Measurements from ENCODE around the gene MAPK8.

The MAPK8 gene

DNA sequence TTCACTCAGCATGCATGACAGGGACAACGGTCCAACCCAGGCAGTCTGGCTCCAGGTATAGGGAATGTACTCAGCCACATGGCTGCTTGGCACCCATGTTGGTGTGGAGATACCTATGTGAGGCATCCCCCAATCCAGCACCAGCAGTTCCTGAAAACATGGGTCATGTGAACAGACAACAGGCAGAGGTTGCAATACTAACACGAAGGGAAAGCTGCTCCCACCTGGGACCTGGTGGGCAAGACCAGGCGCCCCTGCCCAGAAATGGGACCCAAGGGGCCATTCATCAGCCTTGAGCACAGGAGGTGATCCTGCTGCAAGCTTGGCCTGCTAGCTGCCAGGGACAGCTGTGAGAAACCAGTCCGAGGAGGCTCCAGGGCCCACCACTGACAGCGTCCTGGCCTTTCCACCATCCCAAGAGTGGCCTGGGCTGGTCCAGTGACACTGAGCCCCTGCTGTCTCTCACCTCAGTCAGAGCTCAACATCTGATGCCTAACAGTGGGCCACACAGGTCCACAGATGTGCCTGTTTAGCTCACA, 156.1 kb downstream of the MAPK8 start:
- no peaks in the 10 kb centered on the region for H3K36me3 ChIP-seq (ENCODE audit: control insufficient read depth, insufficient read depth, low read length)
- H3K27me3 ChIP-seq (replicated peaks; ENCODE audit: control insufficient read depth, insufficient read depth, low read length): no peaks in the 10 kb centered on the region; the same call in 1 of the 2 replicates
- TF ChIP-seq CTCF (IDR thresholded peaks at IDR 0.05; ENCODE audit: insufficient read depth, low read length, poor library complexity, severe bottlenecking): no peak
- no peak for DNase-seq (ENCODE audit: extremely low read depth, insufficient read length)
- H3K4me3 ChIP-seq (replicated peaks; ENCODE audit: low read depth, low read length): no peak overlapping the region

DNA sequence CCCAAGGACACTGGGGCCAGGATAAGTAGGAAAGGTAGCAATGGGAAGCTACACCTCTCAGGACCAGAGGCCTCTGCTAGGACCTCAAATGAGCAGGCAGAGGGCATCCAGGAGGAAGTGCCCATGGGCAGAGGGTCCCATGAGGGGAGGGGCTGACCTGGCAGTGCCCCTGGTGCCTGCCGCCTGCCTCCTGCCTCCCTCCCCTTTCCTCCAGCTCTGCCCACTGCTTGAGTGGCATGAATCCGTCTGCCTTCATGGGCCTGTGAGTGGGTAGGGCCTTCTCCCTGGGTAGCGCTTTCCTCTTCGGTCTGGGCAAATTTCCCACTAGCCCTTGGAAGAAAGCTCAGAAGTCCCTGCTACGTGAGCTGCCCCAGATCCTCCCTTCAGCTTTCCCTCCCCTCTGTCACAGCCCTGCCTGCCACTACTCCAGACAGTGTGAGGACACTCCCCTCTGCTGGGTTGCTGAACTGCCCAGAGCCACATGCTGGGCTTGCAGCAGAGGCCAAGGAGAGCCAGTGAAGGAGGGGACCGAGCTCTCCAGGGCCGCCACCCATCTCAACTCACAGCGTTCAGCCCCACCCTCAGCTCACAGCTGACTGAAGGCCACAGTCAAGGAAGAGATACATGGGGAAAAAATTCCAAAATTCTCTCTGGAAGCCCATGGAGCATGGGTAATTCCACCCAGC, 157.0 kb downstream of the MAPK8 start:
- no peaks in the 10 kb centered on the region for H3K36me3 ChIP-seq (ENCODE audit: control insufficient read depth, insufficient read depth, low read length)
- no peak for TF ChIP-seq CTCF (IDR thresholded peaks at IDR 0.05; ENCODE audit: insufficient read depth, low read length, poor library complexity, severe bottlenecking)
- DNase-seq (ENCODE audit: extremely low read depth, insufficient read length): no peak

DNA sequence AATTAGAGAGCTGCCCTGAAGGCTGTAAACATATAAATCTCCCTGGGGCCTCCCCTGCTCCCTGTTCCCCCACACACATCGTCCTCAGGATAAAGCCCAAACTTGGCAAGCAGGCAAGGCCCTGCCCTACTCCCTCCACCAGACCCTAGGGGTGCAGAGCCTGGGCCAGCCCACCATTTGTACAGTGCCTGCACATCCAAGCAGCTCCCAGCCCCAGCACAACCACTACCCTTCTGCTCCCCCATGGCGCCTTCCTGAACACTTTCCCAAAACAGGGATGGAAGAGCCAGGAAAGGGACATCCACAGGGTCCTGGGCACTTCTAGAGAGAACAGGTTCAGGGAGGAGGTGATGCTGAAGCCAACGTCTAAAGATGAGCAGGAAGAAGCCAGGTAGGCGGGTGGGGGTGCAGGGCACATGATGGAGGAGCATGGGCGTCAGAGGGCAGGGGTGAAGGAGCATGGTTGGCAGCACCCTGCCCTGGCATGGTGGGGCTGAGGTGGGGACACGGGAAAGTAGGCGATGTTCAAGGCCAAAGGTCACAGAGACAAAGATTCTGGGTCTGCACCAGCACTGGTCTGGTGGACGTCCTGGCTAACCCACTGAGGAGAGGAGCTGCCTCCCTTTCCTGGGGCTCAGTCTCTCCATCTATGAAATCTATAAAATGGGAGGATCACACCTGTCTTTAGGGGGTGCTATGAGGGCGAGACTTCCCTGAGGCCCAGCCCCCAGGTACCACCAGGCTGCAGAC, 157.8 kb downstream of the MAPK8 start:
- no peak for TF ChIP-seq CTCF (IDR thresholded peaks at IDR 0.05; ENCODE audit: insufficient read depth, low read length, poor library complexity, severe bottlenecking)
- no peak for DNase-seq (ENCODE audit: extremely low read depth, insufficient read length)
- H3K27me3 ChIP-seq (replicated peaks; ENCODE audit: control insufficient read depth, insufficient read depth, low read length): no peaks in the 10 kb centered on the region
- no peaks in the 10 kb centered on the region for H3K36me3 ChIP-seq (ENCODE audit: control insufficient read depth, insufficient read depth, low read length)
- no peak overlapping the region for H3K4me3 ChIP-seq (replicated peaks; ENCODE audit: low read depth, low read length)

More for the DNA sequence above, 157.0 kb downstream of the MAPK8 start:
- H3K27me3 ChIP-seq (replicated peaks; ENCODE audit: control insufficient read depth, insufficient read depth, low read length): no peaks in the 10 kb centered on the region; the same call in 1 of the 2 replicates
- no peak overlapping the region for H3K4me3 ChIP-seq (replicated peaks; ENCODE audit: low read depth, low read length)

GRCh38 chr10:48464871-48465736, 158.6 kb downstream of the MAPK8 start:
- Histone ChIP-seq H3K4me3 (replicated peaks; ENCODE audit: low read depth, low read length) (no peak overlapping the region), H3K36me3 (ENCODE audit: control insufficient read depth, insufficient read depth, low read length) (no peaks in the 10 kb centered on the region), H3K27me3 (replicated peaks; ENCODE audit: control insufficient read depth, insufficient read depth, low read length) (no peaks in the 10 kb centered on the region)
- no peak for DNase-seq (ENCODE audit: extremely low read depth, insufficient read length)
- TF ChIP-seq CTCF (IDR thresholded peaks at IDR 0.05; ENCODE audit: insufficient read depth, low read length, poor library complexity, severe bottlenecking): no peak

DNA sequence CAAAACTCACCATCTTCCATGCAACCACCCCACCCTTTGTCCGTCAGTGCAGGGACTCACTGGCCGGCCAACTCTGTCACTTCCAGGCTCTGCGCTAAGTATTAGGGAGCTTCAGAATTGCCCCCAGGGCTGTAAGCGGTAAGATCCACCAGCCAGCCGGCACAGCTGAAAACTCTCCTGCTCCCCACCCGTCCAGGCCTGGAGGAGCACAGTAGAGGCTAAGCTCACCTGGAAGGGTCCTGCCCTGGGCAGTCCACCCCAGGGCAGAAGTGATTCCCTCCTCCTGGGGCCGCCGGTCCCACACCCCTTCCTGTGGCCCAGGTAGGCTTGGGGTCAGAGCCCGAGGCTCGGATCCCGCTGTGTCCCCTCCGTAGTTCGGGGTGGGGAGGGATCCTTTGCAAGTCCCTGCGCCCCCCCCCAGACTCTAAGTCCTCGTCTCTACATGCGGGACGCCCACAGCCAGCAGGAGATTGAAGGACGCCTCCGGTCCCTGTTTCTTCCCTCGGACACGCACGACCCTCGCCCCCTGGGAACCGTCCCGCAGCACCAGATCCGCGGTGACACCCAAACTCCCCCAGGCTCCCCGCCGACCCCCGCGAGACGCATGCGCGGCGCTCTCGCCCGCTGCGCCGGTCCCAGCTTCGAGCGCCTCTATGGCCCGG, 159.5 kb downstream of the MAPK8 start:
- H3K27me3 ChIP-seq (replicated peaks; ENCODE audit: control insufficient read depth, insufficient read depth, low read length): no peaks in the 10 kb centered on the region
- TF ChIP-seq CTCF (IDR thresholded peaks at IDR 0.05; ENCODE audit: insufficient read depth, low read length, poor library complexity, severe bottlenecking): no peak
- H3K36me3 ChIP-seq (ENCODE audit: control insufficient read depth, insufficient read depth, low read length): no peaks in the 10 kb centered on the region
- no peak overlapping the region for H3K4me3 ChIP-seq (replicated peaks; ENCODE audit: low read depth, low read length)
- no peak for DNase-seq (ENCODE audit: extremely low read depth, insufficient read length)
